ENCODE measurements around the gene DOCK4.

DNA sequence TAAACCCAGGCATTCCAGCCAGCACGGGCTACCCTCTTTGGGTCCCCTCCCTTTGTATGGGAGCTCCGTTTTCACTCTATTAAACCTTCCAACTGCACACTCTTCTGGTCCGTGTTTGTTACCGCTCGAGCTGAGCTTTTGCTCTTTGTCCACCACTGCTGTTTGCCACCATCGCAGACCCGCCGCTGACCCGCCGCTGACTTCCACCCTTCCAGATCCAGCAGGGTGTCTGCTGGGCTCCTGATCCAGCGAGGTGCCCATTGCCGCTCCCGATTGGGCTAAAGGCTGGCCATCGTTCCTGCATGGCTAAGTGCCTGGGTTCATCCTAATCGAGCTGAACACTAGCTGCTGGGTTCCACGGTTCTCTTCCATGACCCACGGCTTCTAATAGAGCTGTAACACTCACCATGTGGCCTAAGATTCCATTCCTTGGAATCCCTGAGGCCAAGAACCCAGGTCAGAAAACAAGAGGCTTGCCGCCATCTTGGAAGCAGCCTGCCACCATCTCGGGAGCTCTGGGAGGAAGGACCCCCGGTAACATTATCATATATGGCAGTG lies 14.8 kb upstream of the DOCK4 start:
- TF ChIP-seq, protein P1, sequence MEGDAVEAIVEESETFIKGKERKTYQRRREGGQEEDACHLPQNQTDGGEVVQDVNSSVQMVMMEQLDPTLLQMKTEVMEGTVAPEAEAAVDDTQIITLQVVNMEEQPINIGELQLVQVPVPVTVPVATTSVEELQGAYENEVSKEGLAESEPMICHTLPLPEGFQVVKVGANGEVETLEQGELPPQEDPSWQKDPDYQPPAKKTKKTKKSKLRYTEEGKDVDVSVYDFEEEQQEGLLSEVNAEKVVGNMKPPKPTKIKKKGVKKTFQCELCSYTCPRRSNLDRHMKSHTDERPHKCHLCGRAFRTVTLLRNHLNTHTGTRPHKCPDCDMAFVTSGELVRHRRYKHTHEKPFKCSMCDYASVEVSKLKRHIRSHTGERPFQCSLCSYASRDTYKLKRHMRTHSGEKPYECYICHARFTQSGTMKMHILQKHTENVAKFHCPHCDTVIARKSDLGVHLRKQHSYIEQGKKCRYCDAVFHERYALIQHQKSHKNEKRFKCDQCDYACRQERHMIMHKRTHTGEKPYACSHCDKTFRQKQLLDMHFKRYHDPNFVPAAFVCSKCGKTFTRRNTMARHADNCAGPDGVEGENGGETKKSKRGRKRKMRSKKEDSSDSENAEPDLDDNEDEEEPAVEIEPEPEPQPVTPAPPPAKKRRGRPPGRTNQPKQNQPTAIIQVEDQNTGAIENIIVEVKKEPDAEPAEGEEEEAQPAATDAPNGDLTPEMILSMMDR (IDR thresholded peaks at IDR 0.05): no peak
- TF ChIP-seq, protein P2, sequence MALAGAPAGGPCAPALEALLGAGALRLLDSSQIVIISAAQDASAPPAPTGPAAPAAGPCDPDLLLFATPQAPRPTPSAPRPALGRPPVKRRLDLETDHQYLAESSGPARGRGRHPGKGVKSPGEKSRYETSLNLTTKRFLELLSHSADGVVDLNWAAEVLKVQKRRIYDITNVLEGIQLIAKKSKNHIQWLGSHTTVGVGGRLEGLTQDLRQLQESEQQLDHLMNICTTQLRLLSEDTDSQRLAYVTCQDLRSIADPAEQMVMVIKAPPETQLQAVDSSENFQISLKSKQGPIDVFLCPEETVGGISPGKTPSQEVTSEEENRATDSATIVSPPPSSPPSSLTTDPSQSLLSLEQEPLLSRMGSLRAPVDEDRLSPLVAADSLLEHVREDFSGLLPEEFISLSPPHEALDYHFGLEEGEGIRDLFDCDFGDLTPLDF (CRISPR knock-in tag; IDR thresholded peaks at IDR 0.05): no peak
- TF ChIP-seq CREM (CRISPR knock-in tag; IDR thresholded peaks at IDR 0.05): no peak
- TF ChIP-seq, protein P3, sequence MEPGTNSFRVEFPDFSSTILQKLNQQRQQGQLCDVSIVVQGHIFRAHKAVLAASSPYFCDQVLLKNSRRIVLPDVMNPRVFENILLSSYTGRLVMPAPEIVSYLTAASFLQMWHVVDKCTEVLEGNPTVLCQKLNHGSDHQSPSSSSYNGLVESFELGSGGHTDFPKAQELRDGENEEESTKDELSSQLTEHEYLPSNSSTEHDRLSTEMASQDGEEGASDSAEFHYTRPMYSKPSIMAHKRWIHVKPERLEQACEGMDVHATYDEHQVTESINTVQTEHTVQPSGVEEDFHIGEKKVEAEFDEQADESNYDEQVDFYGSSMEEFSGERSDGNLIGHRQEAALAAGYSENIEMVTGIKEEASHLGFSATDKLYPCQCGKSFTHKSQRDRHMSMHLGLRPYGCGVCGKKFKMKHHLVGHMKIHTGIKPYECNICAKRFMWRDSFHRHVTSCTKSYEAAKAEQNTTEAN (CRISPR knock-in tag; IDR thresholded peaks at IDR 0.05): no peak
- TF ChIP-seq, protein P4, sequence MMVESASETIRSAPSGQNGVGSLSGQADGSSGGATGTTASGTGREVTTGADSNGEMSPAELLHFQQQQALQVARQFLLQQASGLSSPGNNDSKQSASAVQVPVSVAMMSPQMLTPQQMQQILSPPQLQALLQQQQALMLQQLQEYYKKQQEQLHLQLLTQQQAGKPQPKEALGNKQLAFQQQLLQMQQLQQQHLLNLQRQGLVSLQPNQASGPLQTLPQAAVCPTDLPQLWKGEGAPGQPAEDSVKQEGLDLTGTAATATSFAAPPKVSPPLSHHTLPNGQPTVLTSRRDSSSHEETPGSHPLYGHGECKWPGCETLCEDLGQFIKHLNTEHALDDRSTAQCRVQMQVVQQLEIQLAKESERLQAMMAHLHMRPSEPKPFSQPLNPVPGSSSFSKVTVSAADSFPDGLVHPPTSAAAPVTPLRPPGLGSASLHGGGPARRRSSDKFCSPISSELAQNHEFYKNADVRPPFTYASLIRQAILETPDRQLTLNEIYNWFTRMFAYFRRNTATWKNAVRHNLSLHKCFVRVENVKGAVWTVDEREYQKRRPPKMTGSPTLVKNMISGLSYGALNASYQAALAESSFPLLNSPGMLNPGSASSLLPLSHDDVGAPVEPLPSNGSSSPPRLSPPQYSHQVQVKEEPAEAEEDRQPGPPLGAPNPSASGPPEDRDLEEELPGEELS (CRISPR knock-in tag; IDR thresholded peaks at IDR 0.05): no peak
